PC-3 (cell line): ENCODE data around the gene RNF114. TPM values are rescaled to one million over a fixed set of nuclear protein-coding genes. Genes with fewer than 3 reads are reported as not detected.
A peak's percentile ranks its signal among the peaks of the same experiment; 100 is the strongest.
"Not testable (repeated sequence)": the region's sequence is repeated elsewhere in the genome, so short reads cannot be mapped to it uniquely, and the experiment has no call there.

ENCODE experiments used
- ATAC-seq: fragments of 200-7000 bp; cut with Tn5 transposase; 2 replicates; pipeline ENCODE4 v1.9.1; 2020; ENCODE audit warnings: mild to moderate bottlenecking, moderate library complexity
- BruUV-seq: library from RNA; stranded (reverse); fragments of 400-500 nt; replicated peaks from 2 replicates; lab custom pipeline; 2021; lab: Mats Ljungman, UMichigan
- CTCF ChIA-PET: fragments of 300-600 bp; sonication (Branson Sonifier 250); formaldehyde crosslinking; loops from one replicate; lab custom pipeline; 2022; ENCODE audit warnings: antibody characterized with exemption; lab: Charles Lee
- POLR2A ChIA-PET: fragments of 300-600 bp; sonication (Branson Sonifier 250); formaldehyde crosslinking; loops from one replicate; lab custom pipeline; 2022; ENCODE audit warnings: antibody characterized with exemption; ENCODE audit not compliant: unreplicated experiment; lab: Charles Lee
- DNase-seq: peaks from one replicate; pipeline ENCODE4 v3.0.0-alpha.2; 2015
- H2AFZ ChIP-seq: fragments of 300-600 bp; sonication (generic); 2 replicates; pipeline ENCODE4 v1.6.0; 2016; ENCODE audit warnings: antibody characterized with exemption, low read length
- H3F3A ChIP-seq: fragments of 300-600 bp; sonication (generic); one replicate; pipeline ENCODE4 v1.6.0; 2017; ENCODE audit warnings: antibody characterized with exemption, low read length, control low read depth, mild to moderate bottlenecking; ENCODE audit not compliant: unreplicated experiment
- H3K27ac ChIP-seq: fragments of 300-600 bp; sonication (generic); 2 replicates; pipeline ENCODE4 v1.5.1; 2016; ENCODE audit warnings: mild to moderate bottlenecking, low read length
- H3K27me3 ChIP-seq: fragments of 300-600 bp; sonication (generic); 2 replicates; pipeline ENCODE4 v1.6.1; 2016; ENCODE audit warnings: low read length, mixed read lengths
- H3K36me3 ChIP-seq: fragments of 300-600 bp; sonication (generic); 2 replicates; pipeline ENCODE4 v1.6.1; 2016; ENCODE audit warnings: low read depth, mixed run types, low read length, mixed read lengths
- H3K4me1 ChIP-seq: fragments of 300-600 bp; sonication (generic); 2 replicates; pipeline ENCODE4 v1.5.1; 2016; ENCODE audit warnings: low read length; ENCODE audit not compliant: insufficient read depth
- H3K4me2 ChIP-seq: fragments of 300-600 bp; sonication (generic); 2 replicates; pipeline ENCODE4 v1.6.0; 2016; ENCODE audit warnings: low read length
- H3K4me3 ChIP-seq: fragments of 300-600 bp; sonication (generic); 2 replicates; pipeline ENCODE4 v1.5.1; 2016; ENCODE audit warnings: mild to moderate bottlenecking, low read length, mixed read lengths
- H3K79me2 ChIP-seq: fragments of 300-600 bp; sonication (generic); 2 replicates; pipeline ENCODE4 v1.6.1; 2017; ENCODE audit warnings: low read length, mixed read lengths
- H3K9ac ChIP-seq: fragments of 300-600 bp; sonication (generic); 2 replicates; pipeline ENCODE4 v1.6.0; 2016; ENCODE audit warnings: mild to moderate bottlenecking, low read length
- H3K9me2 ChIP-seq: fragments of 300-600 bp; sonication (generic); replicated peaks from 2 replicates; pipeline ENCODE4 v1.6.1; 2016; ENCODE audit warnings: mixed run types, low read length, mixed read lengths
- H3K9me3 ChIP-seq: fragments of 300-600 bp; sonication (generic); 2 replicates; pipeline ENCODE4 v1.6.1; 2016; ENCODE audit warnings: low read length, mixed read lengths
- H4K20me1 ChIP-seq: fragments of 300-600 bp; sonication (generic); 2 replicates; pipeline ENCODE4 v1.6.1; 2016; ENCODE audit warnings: low read length, mixed read lengths
- EZH2 ChIP-seq: fragments of 300-600 bp; sonication (generic); IDR thresholded peaks from one replicate; pipeline ENCODE4 v1.6.1; 2017; ENCODE audit warnings: antibody characterized with exemption, mild to moderate bottlenecking, low read length; ENCODE audit not compliant: unreplicated experiment
- EZH2phosphoT487 ChIP-seq: fragments of 300-600 bp; sonication (generic); IDR thresholded peaks from 2 replicates; pipeline ENCODE4 v1.6.1; 2018; ENCODE audit warnings: mild to moderate bottlenecking, antibody characterized with exemption, low read length, borderline replicate concordance
- intact Hi-C: fragments of 100-400 bp; cut with micrococcal nuclease; formaldehyde crosslinking; loops from 2 replicates; pipeline ENCODE4 v1.9.0; 2023
- total RNA-seq: library from RNA; depleted of rRNA; stranded (reverse); fragments of >200 nt; gene quantifications from 2 replicates; pipeline ENCODE4 v1.2.3, GENCODE V29; 2014
- TF ChIP-seq, protein P1 (sequence below): fragments of 300-600 bp; sonication (generic); conservative IDR thresholded peaks from 2 replicates; pipeline ENCODE4 v1.5.1; 2017; ENCODE audit warnings: antibody characterized with exemption, low read depth, mild to moderate bottlenecking, low read length

Gene RNF114
- total RNA-seq, 1 experiment from 2014 or later: 133 TPM

DNA sequence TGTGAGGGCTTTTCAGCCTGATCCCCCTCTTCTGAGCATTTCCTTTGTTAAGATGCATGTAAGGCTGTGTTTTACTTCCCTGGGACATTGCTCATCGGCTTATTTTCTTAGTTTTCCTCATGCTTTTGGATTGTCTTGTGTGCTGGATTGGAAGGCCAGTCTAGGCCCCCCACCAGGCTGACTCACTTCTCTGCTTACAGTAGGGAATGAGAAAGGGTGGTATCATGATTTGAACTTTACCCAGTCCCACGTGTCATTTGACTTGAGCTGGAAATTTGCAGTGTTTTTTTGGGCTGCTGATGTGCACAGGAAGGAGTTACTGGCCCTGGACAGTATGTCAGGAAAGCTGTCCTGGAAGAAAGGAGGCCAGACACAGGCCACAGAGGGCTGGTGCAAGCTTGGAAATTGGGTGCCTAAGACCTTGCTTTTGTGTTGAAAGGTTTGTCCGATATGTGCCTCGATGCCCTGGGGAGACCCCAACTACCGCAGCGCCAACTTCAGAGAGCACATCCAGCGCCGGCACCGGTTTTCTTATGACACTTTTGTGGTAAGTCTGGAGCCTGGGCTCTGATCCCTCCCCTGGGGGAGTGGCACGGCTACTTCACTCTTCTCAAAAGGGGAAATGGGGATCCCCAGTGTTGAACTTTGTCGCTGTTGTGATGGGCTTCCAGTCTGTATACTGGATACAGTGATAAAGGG is 12.8 kb downstream of the RNF114 start:
- no peaks in the 10 kb centered on the region for H3K27me3 ChIP-seq
- no peak overlapping the region for H2AFZ ChIP-seq
- TF ChIP-seq EZH2phosphoT487: no peak
- TF ChIP-seq, protein P1, sequence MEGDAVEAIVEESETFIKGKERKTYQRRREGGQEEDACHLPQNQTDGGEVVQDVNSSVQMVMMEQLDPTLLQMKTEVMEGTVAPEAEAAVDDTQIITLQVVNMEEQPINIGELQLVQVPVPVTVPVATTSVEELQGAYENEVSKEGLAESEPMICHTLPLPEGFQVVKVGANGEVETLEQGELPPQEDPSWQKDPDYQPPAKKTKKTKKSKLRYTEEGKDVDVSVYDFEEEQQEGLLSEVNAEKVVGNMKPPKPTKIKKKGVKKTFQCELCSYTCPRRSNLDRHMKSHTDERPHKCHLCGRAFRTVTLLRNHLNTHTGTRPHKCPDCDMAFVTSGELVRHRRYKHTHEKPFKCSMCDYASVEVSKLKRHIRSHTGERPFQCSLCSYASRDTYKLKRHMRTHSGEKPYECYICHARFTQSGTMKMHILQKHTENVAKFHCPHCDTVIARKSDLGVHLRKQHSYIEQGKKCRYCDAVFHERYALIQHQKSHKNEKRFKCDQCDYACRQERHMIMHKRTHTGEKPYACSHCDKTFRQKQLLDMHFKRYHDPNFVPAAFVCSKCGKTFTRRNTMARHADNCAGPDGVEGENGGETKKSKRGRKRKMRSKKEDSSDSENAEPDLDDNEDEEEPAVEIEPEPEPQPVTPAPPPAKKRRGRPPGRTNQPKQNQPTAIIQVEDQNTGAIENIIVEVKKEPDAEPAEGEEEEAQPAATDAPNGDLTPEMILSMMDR: no peak
- DNase-seq (peak; percentile 56), ATAC-seq (peak; percentile 48)
- ChIA-PET CTCF (no interaction called here), POLR2A (no interaction called here)
- peak overlapping the region; percentile 50 for H3K27ac ChIP-seq
- intact Hi-C loops: no loop called here
- H3K9me3 ChIP-seq: no peaks in the 10 kb centered on the region
- peaks cover 33% of the 10 kb centered on the region for H3K4me1 ChIP-seq
- H3K4me2 ChIP-seq: no peak overlapping the region
- H3F3A ChIP-seq: peaks cover 4% of the 10 kb centered on the region
- peaks cover 62% of the 10 kb centered on the region for H3K36me3 ChIP-seq
- H3K4me3 ChIP-seq: no peak overlapping the region
- H3K9me2 ChIP-seq: no peaks in the 10 kb centered on the region
- H3K9ac ChIP-seq: no peak overlapping the region; the same call in 1 of the 2 replicates
- H3K79me2 ChIP-seq: peaks cover 23% of the 10 kb centered on the region
- BruUV-seq: no TSS peak
- no peaks in the 10 kb centered on the region for H4K20me1 ChIP-seq

DNA sequence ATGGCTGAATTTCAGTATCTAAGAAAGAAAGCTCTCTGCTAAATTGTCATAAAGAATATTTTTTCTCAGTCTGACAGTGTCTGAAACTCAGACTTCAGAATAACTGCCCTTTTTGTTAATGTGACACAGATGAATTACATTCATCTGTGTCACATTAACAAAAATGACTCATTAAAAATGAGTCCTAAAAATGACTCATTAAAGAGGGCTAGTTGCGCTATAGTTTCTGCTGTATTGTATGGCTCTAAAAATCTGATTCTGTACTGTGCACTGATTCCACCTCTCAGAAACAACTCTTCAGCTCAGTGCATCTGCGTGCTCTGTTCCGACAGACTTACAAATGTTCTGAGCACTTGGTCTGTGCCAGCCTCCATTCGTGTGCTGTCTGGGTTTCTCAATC is 15.0 kb downstream of the RNF114 start:
- no peaks in the 10 kb centered on the region for H3K9me2 ChIP-seq
- POLR2A ChIA-PET: interaction anchor here (1.0 kb wide), 1 partner anchor 35 kb away, joined by 4 read pairs; no protein-coding TSS in a partner anchor
- no peak overlapping the region for H3K4me3 ChIP-seq
- no TSS peak for BruUV-seq
- peaks cover 65% of the 10 kb centered on the region for H3K36me3 ChIP-seq
- peak overlapping the region; percentile 51 for H3K27ac ChIP-seq
- TF ChIP-seq EZH2: no peak
- TF ChIP-seq EZH2phosphoT487: no peak
- TF ChIP-seq, protein P1: no peak
- no peaks in the 10 kb centered on the region for H3K27me3 ChIP-seq
- peak overlapping the region; percentile 49 for H3K4me2 ChIP-seq
- peaks cover 13% of the 10 kb centered on the region for H3K79me2 ChIP-seq
- peak; percentile 90 for DNase-seq
- H3F3A ChIP-seq: peaks cover 4% of the 10 kb centered on the region
- CTCF ChIA-PET: no interaction called here
- peaks cover 33% of the 10 kb centered on the region for H3K4me1 ChIP-seq
- peak; percentile 93 for ATAC-seq
- intact Hi-C loops: loop anchor here (2.0 kb wide), 1 partner anchor 14 kb away; the partner anchor contains the start of gene RNF114
- no peaks in the 10 kb centered on the region for H3K9me3 ChIP-seq
- no peak overlapping the region for H2AFZ ChIP-seq
- H4K20me1 ChIP-seq: no peaks in the 10 kb centered on the region
- H3K9ac ChIP-seq: no peak overlapping the region

DNA sequence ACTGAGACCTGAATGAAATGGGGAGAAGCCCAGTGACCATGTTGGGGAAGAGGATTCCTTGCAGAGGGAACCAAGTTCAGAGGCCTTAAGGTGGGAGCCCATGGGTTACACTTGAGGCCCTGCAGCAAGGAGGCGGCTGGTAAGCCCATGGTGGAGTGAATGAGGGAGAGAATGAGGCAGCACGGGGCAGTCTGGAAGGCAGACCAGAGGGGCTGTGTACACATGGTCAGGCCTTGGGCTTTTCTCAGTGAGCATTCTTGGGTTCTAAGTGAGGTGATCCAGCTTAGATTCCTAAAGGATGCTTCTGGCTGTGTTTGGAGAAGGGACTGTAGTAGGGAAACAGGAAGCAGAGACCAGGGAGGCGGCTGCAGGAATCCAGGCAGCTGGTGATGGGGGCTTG is 19.0 kb downstream of the RNF114 start:
- no peaks in the 10 kb centered on the region for H4K20me1 ChIP-seq
- H2AFZ ChIP-seq: no peak overlapping the region
- CTCF ChIA-PET: no interaction called here
- no peaks in the 10 kb centered on the region for H3K27me3 ChIP-seq
- POLR2A ChIA-PET: no interaction called here
- no peak overlapping the region for H3K4me2 ChIP-seq
- H3K9me2 ChIP-seq: no peaks in the 10 kb centered on the region
- intact Hi-C loops: no loop called here
- H3K4me3 ChIP-seq: no peak overlapping the region
- BruUV-seq: no TSS peak
- H3K4me1 ChIP-seq: peaks cover 17% of the 10 kb centered on the region
- peaks cover 4% of the 10 kb centered on the region for H3F3A ChIP-seq
- H3K9ac ChIP-seq: no peak overlapping the region
- DNase-seq (no peak), ATAC-seq (no peak)
- H3K79me2 ChIP-seq: peaks cover 11% of the 10 kb centered on the region
- no peak for TF ChIP-seq EZH2
- no peak for TF ChIP-seq EZH2phosphoT487
- no peak overlapping the region for H3K27ac ChIP-seq
- H3K9me3 ChIP-seq: no peaks in the 10 kb centered on the region
- peaks cover 48% of the 10 kb centered on the region for H3K36me3 ChIP-seq

DNA sequence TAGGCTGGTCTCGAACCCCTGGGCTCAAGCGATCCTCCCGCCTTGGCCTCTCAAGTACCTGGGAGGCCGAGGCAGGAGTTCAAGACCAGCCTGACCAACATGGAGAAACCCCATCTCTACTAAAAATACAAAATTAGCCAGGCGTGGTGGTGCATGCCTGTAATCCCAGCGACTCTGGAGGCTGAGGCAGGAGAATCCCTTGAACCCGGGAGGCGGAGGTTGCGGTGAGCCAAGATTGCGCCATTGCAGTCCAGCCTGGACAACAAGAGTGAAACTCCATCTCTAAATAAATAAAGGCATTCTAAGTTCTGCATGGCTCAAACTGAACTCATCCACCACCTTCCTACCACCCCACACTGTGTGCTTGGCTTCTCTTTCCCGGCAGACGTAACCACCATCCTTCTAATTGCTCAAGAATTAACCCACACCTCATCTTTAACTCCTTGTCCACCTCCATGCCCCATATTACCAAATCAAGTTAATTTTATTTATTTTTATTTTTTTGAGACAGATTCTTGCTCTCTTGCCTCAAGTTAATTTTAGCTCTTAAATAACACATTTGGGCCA is 19.7 kb downstream of the RNF114 start:
- H2AFZ ChIP-seq, H3K27ac ChIP-seq, POLR2A ChIA-PET, H3K9me2 ChIP-seq, H3F3A ChIP-seq, CTCF ChIA-PET, H3K4me1 ChIP-seq, BruUV-seq, intact Hi-C loops, H4K20me1 ChIP-seq, H3K9ac ChIP-seq, H3K9me3 ChIP-seq, ATAC-seq, H3K4me3 ChIP-seq, H3K4me2 ChIP-seq, DNase-seq, H3K27me3 ChIP-seq: not testable (repeated sequence)
- Histone ChIP-seq H3K79me2 (peaks cover 11% of the 10 kb centered on the region), H3K36me3 (peaks cover 42% of the 10 kb centered on the region)
